K562 (cell line): ENCODE results near the gene GPATCH4. TPM values are rescaled to one million over a fixed set of nuclear protein-coding genes. Genes with fewer than 3 reads are reported as not detected.

Source experiments
- ATAC-seq: fragments of 200-7000 bp; cut with Tn5 transposase; 3 replicates; pipeline ENCODE4 v1.9.1; 2020; ENCODE audit warnings: moderate library complexity
- BruUV-seq: library from RNA; stranded (reverse); fragments of 400-500 nt; replicated peaks from 2 replicates; lab custom pipeline; 2021; lab: Mats Ljungman, UMichigan
- CTCF ChIA-PET: fragments of 300-600 bp; formaldehyde crosslinking; extraction: SDS; loops from one replicate; lab custom pipeline; 2021; ENCODE audit warnings: low intra/inter-chr PET ratio; lab: Yijun Ruan, JAX
- POLR2A ChIA-PET: fragments of 300-600, 350-650 bp; sonication (Branson Sonifier 250); formaldehyde crosslinking; extraction: SDS; loops from one replicate; lab custom pipeline; 2021; ENCODE audit warnings: antibody characterized with exemption, inconsistent platforms; lab: Yijun Ruan, JAX
- DNase-seq, 4 experiments: peaks; one replicate each; pipeline versions ENCODE4 v3.0.0 to v3.0.0-alpha.2; 2011 to 2018; ENCODE audit warnings: low spot score in 3 of 4, mixed read lengths in 3 of 4; ENCODE audit errors: extremely low read depth in 1 of 4
- FAIRE-seq: peaks from 2 replicates; lab custom pipeline; 2011; peaks lifted over from hg19 to GRCh38; lab: Jason Lieb, UNC
- H2AFZ ChIP-seq: 2 replicates; pipeline ENCODE4 v1.6.0; 2011; ENCODE audit warnings: low read depth, low read length, control low read depth, inconsistent platforms
- H3K27ac ChIP-seq: fragments of 200-600 bp; 3 replicates; pipeline ENCODE4 v1.8.0; 2011; ENCODE audit warnings: low read depth, mild to moderate bottlenecking, control low read depth, inconsistent platforms, low read length, moderate library complexity, mixed read lengths; ENCODE audit errors: extremely low read depth
- H3K27me3 ChIP-seq, 2 experiments: fragments of 300-600 bp in 1 of 2; 2 replicates in 1 of 2; 3 replicates in 1 of 2; pipeline versions ENCODE4 v1.6.0 to v1.8.0; 2011; ENCODE audit warnings: inconsistent platforms in 2 of 2, low read length in 2 of 2, mild to moderate bottlenecking in 1 of 2, mixed read lengths in 1 of 2, moderate library complexity in 1 of 2; ENCODE audit not compliant: control insufficient read depth in 2 of 2, insufficient read depth in 2 of 2
- H3K36me3 ChIP-seq: fragments of 300-600 bp; 3 replicates; pipeline ENCODE4 v1.8.0; 2011; ENCODE audit warnings: mild to moderate bottlenecking, low read length, inconsistent platforms; ENCODE audit not compliant: control insufficient read depth, insufficient read depth
- H3K4me1 ChIP-seq, 2 experiments: fragments of 200-600 bp in 1 of 2; replicated peaks in 1 of 2; 2 replicates in 1 of 2; 3 replicates in 1 of 2; pipeline versions ENCODE4 v1.5.1 to v1.8.0; 2011; ENCODE audit warnings: inconsistent platforms in 2 of 2, low read length in 2 of 2, mild to moderate bottlenecking in 1 of 2, mixed read lengths in 1 of 2, moderate library complexity in 1 of 2; ENCODE audit not compliant: control insufficient read depth in 2 of 2, insufficient read depth in 2 of 2
- H3K4me2 ChIP-seq: 2 replicates; pipeline ENCODE4 v1.6.1; 2011; ENCODE audit warnings: low read length, control low read depth, inconsistent platforms, mixed read lengths; ENCODE audit not compliant: insufficient read depth
- H3K4me3 ChIP-seq: fragments of 200-600 bp; sonication (generic), shearing (Covaris generic); 2 replicates; pipeline ENCODE4 v1.5.1; 2016; ENCODE audit warnings: control low read depth, inconsistent platforms
- H3K79me2 ChIP-seq: fragments of 200-600 bp; 3 replicates; pipeline ENCODE4 v1.8.0; 2011; ENCODE audit warnings: low read length, inconsistent platforms; ENCODE audit not compliant: control insufficient read depth, insufficient read depth
- H3K9ac ChIP-seq, 2 experiments: 2 replicates each; pipeline versions ENCODE4 v1.6.0 to v1.6.1; 2011; ENCODE audit warnings: low read depth in 2 of 2, low read length in 2 of 2, control low read depth in 1 of 2, inconsistent platforms in 1 of 2, mild to moderate bottlenecking in 1 of 2, mixed read lengths in 1 of 2; ENCODE audit not compliant: insufficient read depth in 1 of 2
- H3K9me1 ChIP-seq: one replicate; pipeline ENCODE4 v1.6.0; 2011; ENCODE audit warnings: inconsistent platforms, mild to moderate bottlenecking, low read length, moderate library complexity; ENCODE audit not compliant: control insufficient read depth, insufficient read depth
- H3K9me3 ChIP-seq: replicated peaks from 2 replicates; pipeline ENCODE4 v1.5.1; 2011; ENCODE audit warnings: low read depth, low read length, inconsistent platforms; ENCODE audit not compliant: control insufficient read depth, insufficient read depth
- H4K20me1 ChIP-seq: replicated peaks from 2 replicates; pipeline ENCODE4 v1.6.1; 2011; ENCODE audit warnings: low read length, inconsistent platforms, mixed read lengths; ENCODE audit not compliant: control insufficient read depth, insufficient read depth
- BDP1 ChIP-seq: IDR thresholded peaks from 3 replicates; pipeline ENCODE4 v1.6.1; 2011; ENCODE audit not compliant: insufficient read length, insufficient read depth
- CC2D1A ChIP-seq: fragments of 450-650 bp; IDR thresholded peaks from 2 replicates; pipeline ENCODE4 v1.6.1; 2017; ENCODE audit warnings: mild to moderate bottlenecking
- CREBBP ChIP-seq: IDR thresholded peaks from one replicate; pipeline ENCODE4 v1.6.1; 2012; ENCODE audit warnings: low read depth, mild to moderate bottlenecking, control low read depth, inconsistent platforms, low read length
- HNRNPL ChIP-seq: fragments of 200-400 bp; formaldehyde crosslinking; IDR thresholded peaks from 2 replicates; pipeline ENCODE4 v1.6.1; 2017; ENCODE audit warnings: low read depth, mild to moderate bottlenecking, low read length
- NCOA2 ChIP-seq, 2 experiments: fragments of 450-650 bp; IDR thresholded peaks; 2 replicates each; pipeline ENCODE4 v1.6.1; 2018; ENCODE audit warnings: mild to moderate bottlenecking in 2 of 2, moderate library complexity in 1 of 2; ENCODE audit not compliant: partially characterized antibody in 2 of 2
- OTX1 ChIP-seq: fragments of 450-650 bp; formaldehyde crosslinking; IDR thresholded peaks from 2 replicates; pipeline ENCODE4 v1.4.0; 2022; ENCODE audit warnings: mild to moderate bottlenecking
- POLR3G ChIP-seq: IDR thresholded peaks from 2 replicates; pipeline ENCODE4 v1.6.1; 2011; ENCODE audit not compliant: insufficient read length, insufficient replicate concordance; ENCODE audit errors: extremely low read depth
- PTRF ChIP-seq: fragments of 450-650 bp; IDR thresholded peaks from 2 replicates; pipeline ENCODE4 v1.6.1; 2016; ENCODE audit warnings: mild to moderate bottlenecking, missing genetic modification characterization, missing compliant biosample characterization
- RAD21 ChIP-seq, 2 experiments: fragments of 250-450 bp in 1 of 2; fragments of 450-650 bp in 1 of 2; sonication (Bioruptor Pico) in 1 of 2; formaldehyde crosslinking in 1 of 2; IDR thresholded peaks in 1 of 2; conservative IDR thresholded peaks in 1 of 2; 2 replicates each; pipeline versions ENCODE4 v1.4.0 to v1.8.0; 2020 to 2022; ENCODE audit warnings: mild to moderate bottlenecking in 2 of 2, moderate library complexity in 1 of 2
- RBM22 ChIP-seq: fragments of 200-400 bp; formaldehyde crosslinking; IDR thresholded peaks from 2 replicates; pipeline ENCODE4 v1.6.1; 2018; ENCODE audit warnings: low read length, low read depth; ENCODE audit not compliant: poor library complexity, severe bottlenecking
- SMARCE1 ChIP-seq: fragments of 450-650 bp; IDR thresholded peaks from 2 replicates; pipeline ENCODE4 v1.7.1; 2016; ENCODE audit warnings: mild to moderate bottlenecking
- SREBF2 ChIP-seq: sonication (generic); formaldehyde crosslinking; IDR thresholded peaks from 2 replicates; pipeline ENCODE4 v1.4.0; 2020; ENCODE audit warnings: mild to moderate bottlenecking, missing genetic modification reagents
- TBL1XR1 ChIP-seq, 2 experiments: IDR thresholded peaks; 2 replicates each; pipeline ENCODE4 v1.6.1; 2012; ENCODE audit warnings: improper control_type of control experiment in 2 of 2, low read length in 2 of 2, mild to moderate bottlenecking in 1 of 2
- ZNF324 ChIP-seq: fragments of 250-450 bp; sonication (Bioruptor Pico); IDR thresholded peaks from 2 replicates; pipeline ENCODE4 v1.4.0; 2020; ENCODE audit warnings: mild to moderate bottlenecking
- WGBS: fragments of 100-300 bp; shearing (Covaris generic); methylation state at CpG from one replicate; pipeline ENCODE4 v1.1.6; 2016; ENCODE audit warnings: low coverage, mixed read lengths; ENCODE audit not compliant: insufficient coverage; ENCODE audit errors: missing lambda C conversion rate; 5-methylcytosine and 5-hydroxymethylcytosine counted together
- in situ Hi-C: fragments of 300-500 bp; cut with MboI; formaldehyde crosslinking; loops from 4 replicates; pipeline ENCODE4 v1.15.0; 2018; ENCODE audit warnings: inconsistent platforms, mixed read lengths
- intact Hi-C: fragments of 100-400 bp; cut with micrococcal nuclease; formaldehyde crosslinking; loops from 2 replicates; pipeline ENCODE4 v1.14.2; 2022
- polyA plus RNA-seq, 8 experiments: library from polyadenylated mRNA; depleted of rRNA in 4 of 8; stranded (reverse) in 5 of 8; unstranded in 3 of 8; fragments of >200 nt; fragmentation: Nextera tagmentation in 2 of 8; fragmentation: Illumina TruSeq in 1 of 8; extraction: Ambion mirVana in 2 of 8; extraction: Trizol in 1 of 8; gene quantifications; 2 replicates each; pipeline versions ENCODE4 v1.2.1 to v1.2.3, GENCODE V29; 2011 to 2014; ENCODE audit warnings: inconsistent platforms in 1 of 8, missing spikeins in 1 of 8
- total RNA-seq, 7 experiments: library from RNA; depleted of rRNA in 6 of 7; stranded (reverse); fragments of >200 nt in 6 of 7; fragmentation: Illumina TruSeq in 2 of 7; extraction: Trizol in 2 of 7; gene quantifications; 2 replicates each; pipeline versions ENCODE4 v1.2.1 to v1.2.3, GENCODE V29; 2011 to 2021; ENCODE audit warnings: low replicate concordance in 1 of 7
- TF ChIP-seq, protein P1 (sequence below): fragments of 250-450 bp; sonication (Bioruptor Pico); IDR thresholded peaks from 2 replicates; pipeline ENCODE4 v1.8.0; 2021; ENCODE audit warnings: mild to moderate bottlenecking, moderate library complexity
- TF ChIP-seq, protein P2 (sequence below): fragments of 250-450 bp; sonication (Bioruptor Pico); IDR thresholded peaks from 2 replicates; pipeline ENCODE4 v1.8.0; 2021; ENCODE audit warnings: moderate library complexity, mild to moderate bottlenecking, inconsistent platforms

The GPATCH4 gene
- total and polyA plus RNA-seq, 9 of the 15 experiments (the other 6 are each of a cell fraction or from before 2014, with no cell fraction given): 43.7 to 105 (median 76.5) TPM

DNA sequence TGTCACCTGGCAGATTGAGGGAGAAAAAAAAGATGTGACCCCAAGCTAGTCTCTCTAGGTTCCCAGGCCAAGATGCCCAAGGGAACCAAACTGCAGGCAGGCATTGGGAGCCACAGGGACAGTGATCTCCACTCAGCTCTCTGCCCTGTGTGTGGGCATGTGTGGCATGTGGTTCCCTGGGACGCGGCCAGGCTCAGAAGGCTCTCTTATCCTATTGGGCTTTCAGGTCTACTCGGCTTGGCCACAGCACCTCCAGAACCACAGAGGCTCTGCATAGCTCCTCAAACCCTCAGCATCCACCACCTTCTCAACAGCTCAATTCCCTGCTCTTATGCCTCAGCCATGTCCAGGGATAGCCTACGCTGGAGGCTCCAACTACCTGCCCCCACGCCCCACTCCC lies 50.9 kb downstream of the GPATCH4 start (continued):
- TF ChIP-seq RAD21 (CRISPR knock-in tag; conservative IDR thresholded peaks at IDR 0.05 in 1 of 2, IDR thresholded peaks at IDR 0.05 in 1 of 2) (no peak), TBL1XR1 (IDR thresholded peaks at IDR 0.05; ENCODE audit: low read length in 2 of 2) (no peak)
- TF ChIP-seq, protein P1, sequence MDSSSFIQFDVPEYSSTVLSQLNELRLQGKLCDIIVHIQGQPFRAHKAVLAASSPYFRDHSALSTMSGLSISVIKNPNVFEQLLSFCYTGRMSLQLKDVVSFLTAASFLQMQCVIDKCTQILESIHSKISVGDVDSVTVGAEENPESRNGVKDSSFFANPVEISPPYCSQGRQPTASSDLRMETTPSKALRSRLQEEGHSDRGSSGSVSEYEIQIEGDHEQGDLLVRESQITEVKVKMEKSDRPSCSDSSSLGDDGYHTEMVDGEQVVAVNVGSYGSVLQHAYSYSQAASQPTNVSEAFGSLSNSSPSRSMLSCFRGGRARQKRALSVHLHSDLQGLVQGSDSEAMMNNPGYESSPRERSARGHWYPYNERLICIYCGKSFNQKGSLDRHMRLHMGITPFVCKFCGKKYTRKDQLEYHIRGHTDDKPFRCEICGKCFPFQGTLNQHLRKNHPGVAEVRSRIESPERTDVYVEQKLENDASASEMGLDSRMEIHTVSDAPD: no peak
- TF ChIP-seq, all 486 proteins: peak for 0

DNA sequence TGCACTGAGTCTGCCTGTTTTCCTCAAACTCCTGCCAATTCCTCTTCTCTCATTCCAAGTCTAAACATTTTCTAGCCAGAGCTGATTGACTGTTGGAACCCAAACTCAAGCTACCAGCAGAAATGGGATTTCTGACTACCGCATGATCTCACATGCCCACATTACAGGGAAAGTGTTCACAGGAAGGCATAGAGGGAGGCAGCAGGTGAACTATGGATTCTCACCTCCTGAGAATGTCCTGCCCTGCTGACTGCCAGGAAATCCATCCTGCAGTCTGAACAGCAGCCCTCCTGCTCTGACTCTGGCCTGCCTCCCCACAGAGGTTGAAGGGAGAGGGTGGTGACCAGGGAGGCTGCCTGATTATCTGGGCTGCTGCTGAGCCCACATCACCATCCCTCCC lies 51.4 kb downstream of the GPATCH4 start:
- no peaks in the 10 kb centered on the region for H3K27me3 ChIP-seq
- no peak overlapping the region for H3K4me2 ChIP-seq
- in situ Hi-C loops (no loop called here), intact Hi-C loops (loop anchor here (10.0 kb wide), 1 partner anchor 65 kb away; no protein-coding TSS in a partner anchor)
- no peaks in the 10 kb centered on the region for H3K4me1 ChIP-seq
- no peak for FAIRE-seq
- H2AFZ ChIP-seq: no peak overlapping the region
- peaks cover 44% of the 10 kb centered on the region; the same call in 2 of the 3 replicates for H3K36me3 ChIP-seq
- TF ChIP-seq RBM22 (no peak), CREBBP (no peak), HNRNPL (no peak), SMARCE1 (no peak), ZNF324 (CRISPR knock-in tag) (no peak), SREBF2 (CRISPR knock-in tag) (no peak), BDP1 (no peak), NCOA2 (IDR thresholded peaks at IDR 0.05; ENCODE audit: partially characterized antibody in 2 of 2) (no peak), OTX1 (CRISPR knock-in tag) (no peak), CC2D1A (no peak), PTRF (tag) (no peak), POLR3G (no peak)
- TF ChIP-seq, protein P2, sequence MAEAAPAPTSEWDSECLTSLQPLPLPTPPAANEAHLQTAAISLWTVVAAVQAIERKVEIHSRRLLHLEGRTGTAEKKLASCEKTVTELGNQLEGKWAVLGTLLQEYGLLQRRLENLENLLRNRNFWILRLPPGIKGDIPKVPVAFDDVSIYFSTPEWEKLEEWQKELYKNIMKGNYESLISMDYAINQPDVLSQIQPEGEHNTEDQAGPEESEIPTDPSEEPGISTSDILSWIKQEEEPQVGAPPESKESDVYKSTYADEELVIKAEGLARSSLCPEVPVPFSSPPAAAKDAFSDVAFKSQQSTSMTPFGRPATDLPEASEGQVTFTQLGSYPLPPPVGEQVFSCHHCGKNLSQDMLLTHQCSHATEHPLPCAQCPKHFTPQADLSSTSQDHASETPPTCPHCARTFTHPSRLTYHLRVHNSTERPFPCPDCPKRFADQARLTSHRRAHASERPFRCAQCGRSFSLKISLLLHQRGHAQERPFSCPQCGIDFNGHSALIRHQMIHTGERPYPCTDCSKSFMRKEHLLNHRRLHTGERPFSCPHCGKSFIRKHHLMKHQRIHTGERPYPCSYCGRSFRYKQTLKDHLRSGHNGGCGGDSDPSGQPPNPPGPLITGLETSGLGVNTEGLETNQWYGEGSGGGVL (CRISPR knock-in tag): no peak
- H3K9ac ChIP-seq: peak overlapping the region in 1 of 2 experiments; percentile 9; a peak in 1 of 4 replicates
- ChIA-PET CTCF (no interaction called here), POLR2A (interaction anchor here (0.6 to 1.5 kb wide), 3 partner anchors 9 to 18 kb away, joined by 3 to 4 read pairs (median 3); no protein-coding TSS in a partner anchor)
- BruUV-seq: no TSS peak
- no peaks in the 10 kb centered on the region for H4K20me1 ChIP-seq
- whole genome bisulfite sequencing: 93% methylated on average over 1 of the region's 1 CpG
- H3K79me2 ChIP-seq: no peaks in the 10 kb centered on the region
- no peak overlapping the region for H3K4me3 ChIP-seq
- no peaks in the 10 kb centered on the region for H3K9me1 ChIP-seq
- ATAC-seq: no peak
- no peak for DNase-seq
- no peaks in the 10 kb centered on the region for H3K9me3 ChIP-seq
- H3K27ac ChIP-seq: no peak overlapping the region
